Upper lobe of left lung (tissue), 6 donors: ENCODE measurements around the gene LSM8. TPM values are rescaled to one million over a fixed set of nuclear protein-coding genes. Genes with fewer than 3 reads are reported as not detected.

Experiments used
- ATAC-seq, 2 donors: fragments of 200-7000 bp; cut with Tn5 transposase; one replicate each; pipeline ENCODE4 v1.9.1; 2022; ENCODE audit warnings: mild to moderate bottlenecking in 2 of 2, moderate library complexity in 2 of 2; ENCODE audit not compliant: low FRiP score in 2 of 2
- DNase-seq, 2 donors: peaks; one replicate each; pipeline ENCODE4 v3.0.0-alpha.2; 2019 to 2020
- H3K27ac ChIP-seq, 4 donors: fragments of 200-600 bp; sonication (generic); one replicate each; pipeline ENCODE4 v1.5.1; 2016 to 2019
- H3K27me3 ChIP-seq, 4 donors: fragments of 200-600 bp; sonication (generic); one replicate each; pipeline ENCODE4 v1.5.1; 2017 to 2019
- H3K36me3 ChIP-seq, 4 donors: fragments of 200-600 bp; sonication (generic); one replicate each; pipeline ENCODE4 v1.5.1; 2016 to 2019
- H3K4me1 ChIP-seq, 4 donors: fragments of 200-600 bp; sonication (generic); one replicate each; pipeline ENCODE4 v1.5.1; 2018 to 2019
- H3K4me3 ChIP-seq, 4 donors: fragments of 200-600 bp; sonication (generic); one replicate each; pipeline ENCODE4 v1.5.1; 2017 to 2019; ENCODE audit warnings: mild to moderate bottlenecking in 2 of 4, moderate library complexity in 1 of 4
- H3K9me3 ChIP-seq, 4 donors: fragments of 200-600 bp; sonication (generic); one replicate each; pipeline ENCODE4 v1.5.1; 2018 to 2019
- EP300 ChIP-seq, 4 donors: sonication (generic); formaldehyde crosslinking; IDR thresholded peaks; one replicate each; pipeline ENCODE4 v1.5.1; 2017; ENCODE audit warnings: antibody characterized with exemption in 4 of 4, control low read depth in 2 of 4
- POLR2A ChIP-seq, 4 donors: fragments of 450-650 bp; IDR thresholded peaks; one replicate each; pipeline ENCODE4 v1.5.1; 2016 to 2017; ENCODE audit warnings: antibody characterized with exemption in 4 of 4, mild to moderate bottlenecking in 2 of 4
- POLR2AphosphoS5 ChIP-seq, 2 donors: sonication (generic); formaldehyde crosslinking; IDR thresholded peaks; one replicate each; pipeline ENCODE4 v1.5.1; 2017; ENCODE audit warnings: antibody characterized with exemption in 2 of 2
- WGBS, 2 donors: methylation state at CpG; one replicate each; pipeline ENCODE4 v1.1.5; 2017 to 2018; 5-methylcytosine and 5-hydroxymethylcytosine counted together
- total RNA-seq, 6 donors: library from RNA; depleted of rRNA in 4 of 6; stranded (reverse); fragments of >200 nt in 4 of 6; gene quantifications; one replicate each; pipeline versions ENCODE4 v1.1.0 to v1.2.1, GENCODE V29; 2016 to 2021
- TF ChIP-seq, protein P1 (sequence below), 6 experiments: fragments of 450-650 bp in 4 of 6; fragments of 200-600 bp in 2 of 6; sonication (generic) in 2 of 6; IDR thresholded peaks; one replicate each; pipeline ENCODE4 v1.5.1; 2016 to 2019; ENCODE audit warnings: antibody characterized with exemption in 6 of 6
- donor health status: DM: no; HTN: no; CAD: no; lungs with moderate emphysema.
- donor health status: DM: no; HTN: yes; CAD: no; lungs with severe emphysema.

Gene LSM8
- total RNA-seq, 6 donors from 2014 or later = 17.1 to 32.1 (median 22.9) TPM

DNA sequence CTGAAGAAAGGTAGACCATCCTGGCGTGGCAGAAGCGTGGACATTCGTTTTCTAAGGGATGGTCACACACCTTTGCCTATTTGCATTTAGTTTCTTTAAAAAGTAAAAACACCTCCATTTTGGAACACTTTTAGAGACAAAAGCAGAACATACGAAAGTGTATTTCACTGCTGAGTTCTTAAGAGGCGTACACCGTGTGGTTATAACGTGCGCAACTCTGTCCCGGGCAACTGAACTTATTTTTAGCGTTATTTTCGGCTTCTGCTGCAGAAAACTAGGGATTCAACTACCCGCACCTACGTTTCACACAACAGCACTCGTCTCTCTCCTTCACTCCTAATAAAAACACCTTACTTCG is 557 bp upstream of the LSM8 start:
- 1% methylated on average over 15 of the region's 15 CpGs for WGBS, 2 donors
- peak; percentile 8 to 31 for ATAC-seq
- TF ChIP-seq, protein P1, sequence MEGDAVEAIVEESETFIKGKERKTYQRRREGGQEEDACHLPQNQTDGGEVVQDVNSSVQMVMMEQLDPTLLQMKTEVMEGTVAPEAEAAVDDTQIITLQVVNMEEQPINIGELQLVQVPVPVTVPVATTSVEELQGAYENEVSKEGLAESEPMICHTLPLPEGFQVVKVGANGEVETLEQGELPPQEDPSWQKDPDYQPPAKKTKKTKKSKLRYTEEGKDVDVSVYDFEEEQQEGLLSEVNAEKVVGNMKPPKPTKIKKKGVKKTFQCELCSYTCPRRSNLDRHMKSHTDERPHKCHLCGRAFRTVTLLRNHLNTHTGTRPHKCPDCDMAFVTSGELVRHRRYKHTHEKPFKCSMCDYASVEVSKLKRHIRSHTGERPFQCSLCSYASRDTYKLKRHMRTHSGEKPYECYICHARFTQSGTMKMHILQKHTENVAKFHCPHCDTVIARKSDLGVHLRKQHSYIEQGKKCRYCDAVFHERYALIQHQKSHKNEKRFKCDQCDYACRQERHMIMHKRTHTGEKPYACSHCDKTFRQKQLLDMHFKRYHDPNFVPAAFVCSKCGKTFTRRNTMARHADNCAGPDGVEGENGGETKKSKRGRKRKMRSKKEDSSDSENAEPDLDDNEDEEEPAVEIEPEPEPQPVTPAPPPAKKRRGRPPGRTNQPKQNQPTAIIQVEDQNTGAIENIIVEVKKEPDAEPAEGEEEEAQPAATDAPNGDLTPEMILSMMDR (IDR thresholded peaks at IDR 0.05) = no peak
- H3K27ac ChIP-seq = peak overlapping the region; percentile 90 to 96 (median 93)
- H3K36me3 ChIP-seq = peaks cover 0 to 10% (median 7%) of the 10 kb centered on the region in 4 donors
- H3K4me3 ChIP-seq = peak overlapping the region; percentile 27 to 81 (median 62)
- DNase-seq = no peak
- H3K27me3 ChIP-seq = no peaks in the 10 kb centered on the region
- H3K4me1 ChIP-seq = peaks cover 21 to 32% (median 23%) of the 10 kb centered on the region in 4 donors
- no peaks in the 10 kb centered on the region for H3K9me3 ChIP-seq

DNA sequence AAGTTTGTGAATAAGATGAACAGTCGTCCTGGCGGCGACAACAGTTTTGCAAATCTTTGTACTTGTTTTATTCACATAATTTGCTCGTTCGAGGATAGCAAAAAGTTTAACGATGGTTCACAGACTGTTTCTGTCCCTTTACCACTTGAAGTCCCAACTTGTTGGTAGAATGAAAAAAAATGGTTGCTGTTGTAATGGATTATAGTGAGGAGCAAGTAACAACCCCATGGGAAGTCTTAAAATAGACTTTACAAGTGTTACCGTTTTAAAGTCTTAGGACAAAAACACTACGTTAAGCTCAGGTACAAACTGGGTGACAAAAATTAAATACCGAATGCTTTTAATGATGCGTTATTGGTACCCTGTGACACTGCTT is 589 bp downstream of the LSM8 start:
- no peaks in the 10 kb centered on the region for H3K9me3 ChIP-seq
- H3K27me3 ChIP-seq = no peaks in the 10 kb centered on the region
- H3K4me3 ChIP-seq = peak overlapping the region; percentile 58 to 82 (median 74)
- TF ChIP-seq EP300 (IDR thresholded peaks at IDR 0.05) (no peak), POLR2AphosphoS5 (IDR thresholded peaks at IDR 0.05) (no peak), POLR2A (IDR thresholded peaks at IDR 0.05) (no peak)
- TF ChIP-seq, protein P1 (IDR thresholded peaks at IDR 0.05) = no peak
- H3K36me3 ChIP-seq = peaks cover 0 to 21% (median 17%) of the 10 kb centered on the region in 4 donors
- no peak for ATAC-seq
- no peak for DNase-seq
- peak overlapping the region; percentile 90 to 96 (median 93) for H3K27ac ChIP-seq
- peaks cover 21 to 32% (median 23%) of the 10 kb centered on the region in 4 donors for H3K4me1 ChIP-seq
- WGBS, 2 donors = 6 to 9% methylated on average over 10 of the region's 10 CpGs

DNA sequence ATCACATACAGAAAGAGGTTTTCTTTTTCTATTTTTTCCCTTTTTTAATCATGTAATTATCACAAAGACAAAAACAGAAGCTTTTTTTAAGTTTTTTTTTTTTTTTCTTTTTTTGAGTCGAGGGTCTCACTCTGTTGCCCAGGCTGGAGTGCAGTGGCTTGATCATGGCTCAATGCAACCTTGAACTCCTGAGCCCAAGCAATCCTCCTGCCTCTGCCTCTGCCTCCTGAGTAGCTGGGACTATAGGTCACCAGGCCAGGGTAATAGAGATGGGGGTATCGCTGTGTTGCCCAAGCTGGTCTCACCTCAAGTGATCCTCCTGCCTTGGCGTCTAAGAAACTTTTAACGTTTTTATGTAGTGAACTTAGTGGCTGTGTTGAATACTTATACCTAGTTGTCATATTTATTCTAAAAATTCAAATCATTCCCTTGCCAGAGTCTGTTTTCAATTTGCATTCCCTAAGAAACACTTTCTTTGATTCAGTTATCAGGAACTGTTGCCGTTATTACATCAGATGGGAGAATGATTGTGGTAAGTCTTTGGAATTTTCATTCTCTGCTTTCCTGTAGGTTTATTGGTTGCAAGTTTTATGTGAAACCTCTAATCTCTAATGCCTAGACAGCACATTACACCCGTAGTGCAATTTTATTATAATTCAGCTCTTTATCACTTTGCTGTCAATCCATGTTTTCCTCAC is 1.3 kb downstream of the LSM8 start:
- peak overlapping the region in 3 of 4 donors; percentile 58 to 81 (median 67) for H3K4me3 ChIP-seq
- no peaks in the 10 kb centered on the region for H3K9me3 ChIP-seq
- no peak overlapping the region for H3K27ac ChIP-seq
- peaks cover 0 to 29% (median 19%) of the 10 kb centered on the region in 4 donors for H3K36me3 ChIP-seq
- no peak for ATAC-seq
- H3K27me3 ChIP-seq = no peaks in the 10 kb centered on the region
- H3K4me1 ChIP-seq = peaks cover 21 to 32% (median 23%) of the 10 kb centered on the region in 4 donors
- no peak for TF ChIP-seq POLR2AphosphoS5 (IDR thresholded peaks at IDR 0.05)
- 80 to 82% methylated on average over 6 of the region's 6 CpGs for WGBS, 2 donors
- no peak for DNase-seq

DNA sequence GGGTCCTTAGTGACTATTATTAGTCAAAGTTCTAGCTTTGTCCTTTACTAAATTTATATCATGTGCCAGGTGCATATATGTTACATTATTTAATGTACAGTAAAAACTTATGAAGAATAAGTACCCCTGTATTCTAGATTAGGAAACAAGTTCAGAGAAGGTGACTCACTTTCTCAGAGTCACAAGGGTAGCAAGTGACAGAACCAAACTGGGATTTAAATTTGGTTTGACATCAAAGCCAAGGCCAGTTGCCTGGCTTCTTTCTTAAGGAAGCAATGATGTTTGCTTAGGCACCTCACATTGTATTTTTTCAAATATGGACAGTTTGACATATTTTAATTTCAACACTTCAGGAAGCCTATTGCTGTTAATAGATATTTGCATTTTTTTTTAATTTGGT is 2.5 kb downstream of the LSM8 start:
- DNase-seq (no peak), ATAC-seq (no peak)
- TF ChIP-seq, protein P1 (IDR thresholded peaks at IDR 0.05) = no peak
- TF ChIP-seq EP300 (IDR thresholded peaks at IDR 0.05) (no peak), POLR2A (IDR thresholded peaks at IDR 0.05) (no peak), POLR2AphosphoS5 (IDR thresholded peaks at IDR 0.05) (no peak)
- Histone ChIP-seq H3K36me3 (peaks cover under 1 to 40% (median 22%) of the 10 kb centered on the region in 4 donors), H3K4me1 (peaks cover 21 to 32% (median 23%) of the 10 kb centered on the region in 4 donors), H3K27ac (no peak overlapping the region), H3K27me3 (no peaks in the 10 kb centered on the region), H3K9me3 (no peaks in the 10 kb centered on the region), H3K4me3 (no peak overlapping the region)

DNA sequence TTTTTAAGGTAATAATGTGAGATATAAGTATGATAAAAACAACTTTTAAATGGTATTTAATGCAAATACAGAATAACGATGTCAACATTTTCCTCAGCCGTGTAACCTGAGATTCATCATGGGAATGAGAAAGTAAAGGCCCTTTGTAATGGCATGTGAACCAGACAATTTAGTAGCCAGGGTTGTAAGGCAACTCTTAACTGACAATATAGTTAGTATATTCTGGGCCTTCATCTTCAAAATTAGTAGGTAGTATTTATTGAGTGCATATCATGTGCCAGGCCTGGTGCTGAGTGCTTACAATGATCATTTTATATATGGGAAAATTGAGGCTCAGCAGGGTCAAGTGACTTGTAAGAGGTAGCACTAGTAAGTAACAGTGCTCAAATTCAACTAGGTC is 10.6 kb downstream of the LSM8 start:
- Histone ChIP-seq H3K36me3 (peaks cover 5 to 43% (median 10%) of the 10 kb centered on the region in 4 donors), H3K27me3 (no peaks in the 10 kb centered on the region), H3K27ac (no peak overlapping the region), H3K4me1 (no peaks in the 10 kb centered on the region), H3K9me3 (no peaks in the 10 kb centered on the region), H3K4me3 (no peak overlapping the region)
- no peak for DNase-seq
- no peak for ATAC-seq
- TF ChIP-seq POLR2A (IDR thresholded peaks at IDR 0.05) (no peak), POLR2AphosphoS5 (IDR thresholded peaks at IDR 0.05) (no peak), EP300 (IDR thresholded peaks at IDR 0.05) (no peak)
- TF ChIP-seq, protein P1 (IDR thresholded peaks at IDR 0.05) = no peak
- 66 to 79% methylated on average over 2 of the region's 2 CpGs for WGBS, 2 donors
